CD4-positive, alpha-beta memory T cell (primary cell): Measurements from ENCODE around the gene NCKAP5. TPM values are rescaled to one million over a fixed set of nuclear protein-coding genes. Genes with fewer than 3 reads are reported as not detected.

ENCODE experiments used
- CTCF ChIA-PET: fragments of 350-600 bp; sonication (Branson Sonifier 250); formaldehyde crosslinking; loops from one replicate; lab custom pipeline; 2021; ENCODE audit warnings: inconsistent platforms; ENCODE audit not compliant: partially characterized antibody; lab: Charles Lee
- POLR2A ChIA-PET: fragments of 350-600 bp; sonication (Branson Sonifier 250); formaldehyde crosslinking; loops from one replicate; lab custom pipeline; 2021; ENCODE audit not compliant: partially characterized antibody; lab: Charles Lee
- DNase-seq, 5 donors: peaks; one replicate each; pipeline versions ENCODE4 v3.0.0 to v3.0.0-alpha.2; 2020 to 2022; ENCODE audit warnings: mixed read lengths in 1 of 5
- H3K27ac ChIP-seq: one replicate; pipeline ENCODE4 v1.7.0; 2013; ENCODE audit warnings: low read depth, low read length
- H3K27me3 ChIP-seq: 2 replicates; pipeline ENCODE4 v1.7.0; 2013; ENCODE audit warnings: mild to moderate bottlenecking, low read length, moderate library complexity; ENCODE audit not compliant: insufficient read depth
- H3K36me3 ChIP-seq: 2 replicates; pipeline ENCODE4 v1.7.0; 2013; ENCODE audit warnings: mild to moderate bottlenecking, low read length, moderate library complexity; ENCODE audit not compliant: insufficient read depth
- H3K4me1 ChIP-seq: 2 replicates; pipeline ENCODE4 v1.7.0; 2013; ENCODE audit warnings: mild to moderate bottlenecking, low read length, moderate library complexity; ENCODE audit not compliant: insufficient read depth
- H3K4me3 ChIP-seq, 2 donors: one replicate each; pipeline ENCODE4 v1.7.0; 2013; ENCODE audit warnings: low read length in 2 of 2, mild to moderate bottlenecking in 1 of 2
- H3K9me3 ChIP-seq, 2 donors: one replicate each; pipeline ENCODE4 v1.7.0; 2013; ENCODE audit warnings: low read length in 2 of 2, control low read depth in 1 of 2; ENCODE audit not compliant: control insufficient read depth in 1 of 2
- H3K27ac Mint-ChIP-seq, 7 donors: one replicate each; pipeline ENCODE4 v1.8.0; 2020 to 2021; ENCODE audit warnings: mixed read lengths in 7 of 7, mild to moderate bottlenecking in 6 of 7, inconsistent platforms in 3 of 7, moderate library complexity in 3 of 7
- H3K27me3 Mint-ChIP-seq, 2 donors: one replicate each; pipeline ENCODE4 v1.8.0; 2020 to 2021; ENCODE audit warnings: mixed read lengths in 2 of 2
- H3K36me3 Mint-ChIP-seq, 2 donors: one replicate each; pipeline ENCODE4 v1.8.0; 2020 to 2021; ENCODE audit warnings: mixed read lengths in 2 of 2, inconsistent platforms in 1 of 2, mild to moderate bottlenecking in 1 of 2
- H3K4me1 Mint-ChIP-seq, 4 donors: one replicate each; pipeline ENCODE4 v1.8.0; 2020 to 2021; ENCODE audit warnings: mixed read lengths in 4 of 4, mild to moderate bottlenecking in 1 of 4
- H3K4me3 Mint-ChIP-seq, 8 donors: one replicate each; pipeline ENCODE4 v1.8.0; 2020 to 2021; ENCODE audit warnings: mixed read lengths in 8 of 8, mild to moderate bottlenecking in 7 of 8, moderate library complexity in 6 of 8, inconsistent platforms in 3 of 8
- H3K9me3 Mint-ChIP-seq, 8 donors: one replicate each; pipeline ENCODE4 v1.8.0; 2020 to 2021; ENCODE audit warnings: mixed read lengths in 8 of 8, mild to moderate bottlenecking in 5 of 8, inconsistent platforms in 3 of 8, moderate library complexity in 1 of 8
- intact Hi-C: fragments of 100-400 bp; cut with micrococcal nuclease; formaldehyde crosslinking; loops from one replicate; pipeline ENCODE4 v1.15.1; 2023
- polyA plus RNA-seq, 2 donors: library from polyadenylated mRNA; unstranded; fragments of 300-500 nt; fragmentation: Illumina TruSeq; gene quantifications; one replicate each; pipeline ENCODE4 v1.2.3, GENCODE V29; 2021
- total RNA-seq, 2 experiments: library from RNA; stranded (reverse); gene quantifications; one replicate each; pipeline ENCODE4 v1.2.3, GENCODE V29; 2021

NCKAP5 gene
- total and polyA plus RNA-seq, 4 experiments from 2014 or later: not detected

- H3K4me3 Mint-ChIP-seq: no peak overlapping the region
- POLR2A ChIA-PET: no interaction called here
- H3K36me3 Mint-ChIP-seq: no peaks in the 10 kb centered on the region
- intact Hi-C loops: no loop called here
- Histone ChIP-seq H3K27me3 (no peaks in the 10 kb centered on the region), H3K4me3 (no peak overlapping the region), H3K36me3 (no peaks in the 10 kb centered on the region), H3K27ac (no peak overlapping the region), H3K4me1 (no peaks in the 10 kb centered on the region), H3K9me3 (no peaks in the 10 kb centered on the region)
- no peak for DNase-seq
- CTCF ChIA-PET: no interaction called here
- no peak overlapping the region for H3K27ac Mint-ChIP-seq
- H3K4me1 Mint-ChIP-seq: no peaks in the 10 kb centered on the region
- no peaks in the 10 kb centered on the region for H3K27me3 Mint-ChIP-seq
- H3K9me3 Mint-ChIP-seq: peaks cover 0 to 3% (median 0%) of the 10 kb centered on the region in 8 donors
Measured at GRCh38 chr2:132642415-132642814, 925.8 kb downstream of the NCKAP5 start.

GRCh38 chr2:132641819-132642218 is 926.4 kb downstream of the NCKAP5 start:
- H3K4me1 Mint-ChIP-seq: no peaks in the 10 kb centered on the region
- H3K36me3 Mint-ChIP-seq: no peaks in the 10 kb centered on the region
- Histone ChIP-seq H3K27ac (no peak overlapping the region), H3K4me3 (no peak overlapping the region), H3K4me1 (no peaks in the 10 kb centered on the region), H3K9me3 (no peaks in the 10 kb centered on the region), H3K27me3 (no peaks in the 10 kb centered on the region), H3K36me3 (no peaks in the 10 kb centered on the region)
- DNase-seq: no peak
- no peaks in the 10 kb centered on the region for H3K27me3 Mint-ChIP-seq
- ChIA-PET CTCF (no interaction called here), POLR2A (no interaction called here)
- H3K9me3 Mint-ChIP-seq: peaks cover 0 to 3% (median 0%) of the 10 kb centered on the region in 8 donors
- H3K4me3 Mint-ChIP-seq: no peak overlapping the region
- intact Hi-C loops: no loop called here
- H3K27ac Mint-ChIP-seq: no peak overlapping the region

GRCh38 chr2:132640116-132640515 is 928.1 kb downstream of the NCKAP5 start:
- no peak for DNase-seq
- H3K36me3 ChIP-seq: no peaks in the 10 kb centered on the region
- intact Hi-C loops: no loop called here
- Mint-ChIP-seq H3K36me3 (no peaks in the 10 kb centered on the region), H3K27ac (no peak overlapping the region), H3K4me3 (no peak overlapping the region), H3K27me3 (no peaks in the 10 kb centered on the region), H3K4me1 (no peaks in the 10 kb centered on the region), H3K9me3 (peaks cover 0 to 3% (median 0%) of the 10 kb centered on the region in 8 donors)
- H3K4me3 ChIP-seq: no peak overlapping the region
- H3K27me3 ChIP-seq: no peaks in the 10 kb centered on the region
- CTCF ChIA-PET: no interaction called here
- POLR2A ChIA-PET: no interaction called here
- H3K4me1 ChIP-seq: no peaks in the 10 kb centered on the region
- no peaks in the 10 kb centered on the region for H3K9me3 ChIP-seq
- H3K27ac ChIP-seq: no peak overlapping the region

- Histone ChIP-seq H3K36me3 (no peaks in the 10 kb centered on the region), H3K4me3 (no peak overlapping the region), H3K27me3 (no peaks in the 10 kb centered on the region), H3K27ac (no peak overlapping the region), H3K4me1 (no peaks in the 10 kb centered on the region), H3K9me3 (no peaks in the 10 kb centered on the region)
- POLR2A ChIA-PET: no interaction called here
- Mint-ChIP-seq H3K4me1 (no peaks in the 10 kb centered on the region), H3K4me3 (no peak overlapping the region), H3K27me3 (no peaks in the 10 kb centered on the region), H3K9me3 (peaks cover 0 to 6% (median 2%) of the 10 kb centered on the region in 8 donors), H3K27ac (no peak overlapping the region), H3K36me3 (no peaks in the 10 kb centered on the region)
- CTCF ChIA-PET: no interaction called here
- no peak for DNase-seq
- intact Hi-C loops: no loop called here
Measured at GRCh38 chr2:132638313-132639040, 929.8 kb downstream of the NCKAP5 start.

GRCh38 chr2:132636346-132636745 is 931.9 kb downstream of the NCKAP5 start:
- no peaks in the 10 kb centered on the region for H3K4me1 ChIP-seq
- H3K9me3 ChIP-seq: no peaks in the 10 kb centered on the region
- intact Hi-C loops: no loop called here
- H3K36me3 ChIP-seq: no peaks in the 10 kb centered on the region
- Mint-ChIP-seq H3K4me3 (no peak overlapping the region), H3K27me3 (no peaks in the 10 kb centered on the region), H3K4me1 (no peaks in the 10 kb centered on the region), H3K27ac (no peak overlapping the region), H3K36me3 (no peaks in the 10 kb centered on the region), H3K9me3 (peaks cover 0 to 8% (median 2%) of the 10 kb centered on the region in 8 donors)
- no peaks in the 10 kb centered on the region for H3K27me3 ChIP-seq
- POLR2A ChIA-PET: no interaction called here
- no peak for DNase-seq
- CTCF ChIA-PET: no interaction called here
- no peak overlapping the region for H3K27ac ChIP-seq
- no peak overlapping the region for H3K4me3 ChIP-seq

GRCh38 chr2:132633635-132634034 is 934.6 kb downstream of the NCKAP5 start:
- Mint-ChIP-seq H3K27ac (no peak overlapping the region), H3K4me3 (no peak overlapping the region), H3K4me1 (no peaks in the 10 kb centered on the region), H3K27me3 (no peaks in the 10 kb centered on the region), H3K36me3 (no peaks in the 10 kb centered on the region), H3K9me3 (peaks cover 0 to 8% (median 4%) of the 10 kb centered on the region in 8 donors)
- Histone ChIP-seq H3K27me3 (no peaks in the 10 kb centered on the region), H3K9me3 (no peaks in the 10 kb centered on the region), H3K27ac (no peak overlapping the region), H3K4me1 (no peaks in the 10 kb centered on the region), H3K4me3 (no peak overlapping the region), H3K36me3 (no peaks in the 10 kb centered on the region)
- DNase-seq: no peak
- POLR2A ChIA-PET: no interaction called here
- CTCF ChIA-PET: no interaction called here
- intact Hi-C loops: no loop called here

GRCh38 chr2:132632000-132632649 is 936.1 kb downstream of the NCKAP5 start:
- Histone ChIP-seq H3K36me3 (no peaks in the 10 kb centered on the region), H3K9me3 (no peaks in the 10 kb centered on the region), H3K27ac (no peak overlapping the region), H3K4me1 (no peaks in the 10 kb centered on the region), H3K27me3 (no peaks in the 10 kb centered on the region), H3K4me3 (no peak overlapping the region)
- peaks cover 0 to 8% (median 4%) of the 10 kb centered on the region in 8 donors for H3K9me3 Mint-ChIP-seq
- no peak overlapping the region for H3K27ac Mint-ChIP-seq
- ChIA-PET POLR2A (no interaction called here), CTCF (no interaction called here)
- no peaks in the 10 kb centered on the region for H3K4me1 Mint-ChIP-seq
- H3K27me3 Mint-ChIP-seq: no peaks in the 10 kb centered on the region
- no peaks in the 10 kb centered on the region for H3K36me3 Mint-ChIP-seq
- H3K4me3 Mint-ChIP-seq: no peak overlapping the region
- no peak for DNase-seq
- intact Hi-C loops: no loop called here
